Osteoblast (primary cell): ENCODE data around the gene PTCD3. TPM values are rescaled to one million over a fixed set of nuclear protein-coding genes. Genes with fewer than 3 reads are reported as not detected.

ENCODE experiments used
- DNase-seq: peaks from one replicate; pipeline ENCODE4 v3.0.0; 2011; ENCODE audit warnings: low spot score, mixed read lengths; ENCODE audit not compliant: insufficient read length; ENCODE audit errors: missing footprints
- H2AFZ ChIP-seq: 2 replicates; pipeline ENCODE4 v1.6.0; 2011; ENCODE audit warnings: mild to moderate bottlenecking, low read length
- H3K27ac ChIP-seq: 2 replicates; pipeline ENCODE4 v1.5.1; 2011; ENCODE audit warnings: mild to moderate bottlenecking, low read depth, low read length, moderate library complexity
- H3K27me3 ChIP-seq: 2 replicates; pipeline ENCODE4 v1.6.0; 2012; ENCODE audit warnings: mild to moderate bottlenecking, control low read depth, inconsistent platforms, low read length, moderate library complexity; ENCODE audit not compliant: insufficient read depth
- H3K36me3 ChIP-seq: 2 replicates; pipeline ENCODE4 v1.5.1; 2011; ENCODE audit warnings: mild to moderate bottlenecking, low read length, control low read depth, moderate library complexity; ENCODE audit not compliant: insufficient read depth
- H3K4me1 ChIP-seq: 2 replicates; pipeline ENCODE4 v1.5.1; 2011; ENCODE audit warnings: mild to moderate bottlenecking, low read length, control low read depth, moderate library complexity; ENCODE audit not compliant: insufficient read depth
- H3K4me2 ChIP-seq: 2 replicates; pipeline ENCODE4 v1.6.0; 2011; ENCODE audit warnings: mild to moderate bottlenecking, low read length; ENCODE audit not compliant: insufficient read depth
- H3K4me3 ChIP-seq: fragments of 200-600 bp; sonication (generic); 3 replicates; pipeline ENCODE4 v1.5.1; 2012; ENCODE audit warnings: mild to moderate bottlenecking, low read length, inconsistent platforms; ENCODE audit not compliant: insufficient read depth
- H3K79me2 ChIP-seq: 2 replicates; pipeline ENCODE4 v1.6.0; 2012; ENCODE audit warnings: mild to moderate bottlenecking, low read length, control low read depth, inconsistent platforms; ENCODE audit not compliant: insufficient read depth
- H3K9me3 ChIP-seq: 2 replicates; pipeline ENCODE4 v1.5.1; 2011; ENCODE audit warnings: low read depth, low read length, control low read depth
- H4K20me1 ChIP-seq: 2 replicates; pipeline ENCODE4 v1.6.0; 2012; ENCODE audit warnings: mild to moderate bottlenecking, low read length, control low read depth; ENCODE audit not compliant: insufficient read depth
- CTCF ChIP-seq: IDR thresholded peaks from 2 replicates; pipeline ENCODE4 v1.5.1; 2011; ENCODE audit warnings: mild to moderate bottlenecking, low read depth, low read length, moderate library complexity; ENCODE audit errors: extremely low read depth
- total RNA-seq: library from RNA; depleted of rRNA; stranded (reverse); fragments of >200 nt; gene quantifications from 2 replicates; pipeline ENCODE4 v1.2.3, GENCODE V29; 2012

Gene PTCD3
- total RNA-seq, 1 donor = 55.0 TPM

GRCh38 chr2:86064006-86064405, 42.0 kb upstream of the PTCD3 start:
- H3K4me2 ChIP-seq = no peak overlapping the region
- TF ChIP-seq CTCF = no peak
- DNase-seq = no peak

GRCh38 chr2:86065512-86065911, 40.5 kb upstream of the PTCD3 start:
- Histone ChIP-seq H3K27ac (no peak overlapping the region), H3K27me3 (no peaks in the 10 kb centered on the region), H3K79me2 (no peaks in the 10 kb centered on the region), H3K36me3 (peaks cover 71% of the 10 kb centered on the region), H3K4me2 (no peak overlapping the region), H3K9me3 (no peaks in the 10 kb centered on the region), H2AFZ (no peak overlapping the region), H3K4me3 (no peak overlapping the region), H4K20me1 (no peaks in the 10 kb centered on the region), H3K4me1 (peaks cover 28% of the 10 kb centered on the region)
- no peak for TF ChIP-seq CTCF
- DNase-seq = no peak

More at GRCh38 chr2:86064006-86064405, 42.0 kb upstream of the PTCD3 start:
- Histone ChIP-seq H3K79me2 (no peaks in the 10 kb centered on the region), H3K4me1 (peaks cover 22% of the 10 kb centered on the region), H3K36me3 (peaks cover 63% of the 10 kb centered on the region), H4K20me1 (no peaks in the 10 kb centered on the region), H3K27ac (peak overlapping the region; percentile 11), H3K9me3 (no peaks in the 10 kb centered on the region), H2AFZ (no peak overlapping the region), H3K4me3 (no peak overlapping the region), H3K27me3 (no peaks in the 10 kb centered on the region)

- no peak overlapping the region for H3K4me2 ChIP-seq
- peaks cover 70% of the 10 kb centered on the region for H3K36me3 ChIP-seq
- no peaks in the 10 kb centered on the region for H3K9me3 ChIP-seq
- no peak overlapping the region for H3K27ac ChIP-seq
- no peak for DNase-seq
- no peak for TF ChIP-seq CTCF
- H4K20me1 ChIP-seq = no peaks in the 10 kb centered on the region
- H2AFZ ChIP-seq = no peak overlapping the region
- H3K79me2 ChIP-seq = no peaks in the 10 kb centered on the region
- H3K4me1 ChIP-seq = peaks cover 28% of the 10 kb centered on the region
- H3K4me3 ChIP-seq = no peak overlapping the region
- H3K27me3 ChIP-seq = no peaks in the 10 kb centered on the region
These were observed 39.9 kb upstream of the PTCD3 start for GRCh38 chr2:86066007-86066578.

GRCh38 chr2:86066915-86067314, 39.1 kb upstream of the PTCD3 start:
- peaks cover 29% of the 10 kb centered on the region for H3K4me1 ChIP-seq

More at GRCh38 chr2:86066915-86067314, 39.1 kb upstream of the PTCD3 start:
- peaks cover 71% of the 10 kb centered on the region for H3K36me3 ChIP-seq
- DNase-seq = no peak
- no peak overlapping the region for H3K27ac ChIP-seq
- H4K20me1 ChIP-seq = no peaks in the 10 kb centered on the region
- no peak for TF ChIP-seq CTCF
- no peak overlapping the region for H3K4me3 ChIP-seq
- no peaks in the 10 kb centered on the region for H3K27me3 ChIP-seq
- no peak overlapping the region for H2AFZ ChIP-seq
- H3K9me3 ChIP-seq = no peaks in the 10 kb centered on the region
- no peak overlapping the region for H3K4me2 ChIP-seq
- no peaks in the 10 kb centered on the region for H3K79me2 ChIP-seq
